HG02763 (cell line): ENCODE measurements around the gene SCUBE1.

Experiments
- ATAC-seq: cut with Tn5 transposase; IDR thresholded peaks from one replicate; pipeline ENCODE4 v1.9.1; 2021; ENCODE audit warnings: mild to moderate bottlenecking, moderate library complexity; ENCODE audit not compliant: unreplicated experiment

Gene SCUBE1

GRCh38 chr22:43329061-43329460 lies 14.1 kb downstream of the SCUBE1 start:
- no peak for ATAC-seq

GRCh38 chr22:43327157-43327438 lies 16.1 kb downstream of the SCUBE1 start:
- ATAC-seq, result no peak

GRCh38 chr22:43326331-43327156 lies 16.6 kb downstream of the SCUBE1 start:
- ATAC-seq, result no peak

GRCh38 chr22:43325176-43325575 lies 18.0 kb downstream of the SCUBE1 start:
- no peak for ATAC-seq

- no peak for ATAC-seq
These were observed 21.9 kb downstream of the SCUBE1 start for GRCh38 chr22:43320943-43321900.

GRCh38 chr22:43319661-43320486 lies 23.3 kb downstream of the SCUBE1 start:
- no peak for ATAC-seq

- no peak for ATAC-seq
These were observed 25.9 kb downstream of the SCUBE1 start for GRCh38 chr22:43317239-43317638.

- no peak for ATAC-seq
These were observed 27.4 kb downstream of the SCUBE1 start for GRCh38 chr22:43315687-43316217.

- no peak for ATAC-seq
These were observed 28.6 kb downstream of the SCUBE1 start for GRCh38 chr22:43314611-43315010.

GRCh38 chr22:43313890-43314474 lies 29.2 kb downstream of the SCUBE1 start:
- no peak for ATAC-seq

GRCh38 chr22:43313244-43313889 lies 29.8 kb downstream of the SCUBE1 start:
- ATAC-seq, result no peak

- no peak for ATAC-seq
These were observed 30.6 kb downstream of the SCUBE1 start for GRCh38 chr22:43312608-43313007.

- ATAC-seq, result no peak
These were observed 32.4 kb downstream of the SCUBE1 start for GRCh38 chr22:43310798-43311197.

GRCh38 chr22:43310311-43310710 lies 32.9 kb downstream of the SCUBE1 start:
- ATAC-seq, result no peak

- no peak for ATAC-seq
These were observed 34.3 kb downstream of the SCUBE1 start for GRCh38 chr22:43308836-43309235.

GRCh38 chr22:43308060-43308830 lies 34.9 kb downstream of the SCUBE1 start:
- ATAC-seq, result no peak

GRCh38 chr22:43305806-43306205 lies 37.4 kb downstream of the SCUBE1 start:
- no peak for ATAC-seq

GRCh38 chr22:43304831-43305590 lies 38.2 kb downstream of the SCUBE1 start:
- no peak for ATAC-seq
